NB4 (cell line): ENCODE measurements around the gene BHLHE41.

Experiments
- DNase-seq: peaks from one replicate; pipeline ENCODE4 v3.0.0; 2010; ENCODE audit warnings: low read depth
- H3K4me3 ChIP-seq: one replicate; pipeline ENCODE4 v1.5.1; 2011; ENCODE audit warnings: mild to moderate bottlenecking, low read depth, low read length, moderate library complexity
- MAX ChIP-seq: IDR thresholded peaks from 2 replicates; pipeline ENCODE4 v1.6.1; 2011; ENCODE audit warnings: low read depth, low read length
- MYC ChIP-seq: IDR thresholded peaks from 2 replicates; pipeline ENCODE4 v1.6.1; 2011; ENCODE audit warnings: low read depth, low read length
- POLR2A ChIP-seq: IDR thresholded peaks from 2 replicates; pipeline ENCODE4 v1.6.1; 2011; ENCODE audit warnings: mild to moderate bottlenecking; ENCODE audit not compliant: insufficient read length; ENCODE audit errors: extremely low read depth
- TF ChIP-seq, protein P1 (sequence below): IDR thresholded peaks from one replicate; pipeline ENCODE4 v1.5.1; 2012; ENCODE audit warnings: low read depth, low read length

BHLHE41 gene

DNA sequence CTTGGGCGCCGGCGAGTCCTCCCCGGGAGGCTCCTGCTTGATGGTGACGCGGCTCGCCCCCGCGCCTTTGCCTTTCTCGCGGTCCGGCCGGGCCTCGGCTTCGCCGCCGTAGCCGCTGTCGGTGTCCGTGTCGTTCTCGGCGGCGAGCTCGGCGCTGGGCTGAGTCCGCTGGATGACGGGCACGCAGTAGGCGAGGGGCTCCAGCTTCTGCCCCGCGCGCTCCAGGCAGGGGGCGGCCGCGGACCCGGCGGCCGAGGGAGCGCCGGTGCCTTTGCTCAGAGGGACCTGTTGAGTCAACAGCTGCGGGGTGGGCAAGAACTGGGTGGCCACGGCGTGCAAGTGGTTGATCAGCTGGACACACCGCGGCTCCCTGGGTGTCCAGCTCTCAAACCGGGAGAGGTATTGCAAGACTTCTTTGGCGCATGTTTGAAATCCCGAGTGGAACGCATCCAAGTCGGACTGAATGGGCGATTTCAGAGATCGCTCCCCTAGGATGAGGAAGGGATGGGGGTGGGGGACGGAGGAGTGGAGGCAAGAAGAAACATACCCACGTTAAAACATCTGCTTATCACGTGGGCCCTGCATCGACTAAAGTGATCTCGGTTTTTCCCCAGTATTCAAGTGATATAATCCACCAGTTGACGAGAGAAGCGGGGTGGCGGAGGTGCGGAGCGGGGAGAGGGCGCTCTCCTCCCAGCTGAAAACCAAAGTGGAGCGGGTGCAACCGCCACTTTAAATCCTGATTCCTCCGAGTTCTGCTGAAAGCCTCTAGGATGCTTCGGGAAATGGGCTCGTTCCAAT, 2.0 kb downstream of the BHLHE41 start:
- peak; percentile 86 for DNase-seq
- peak; percentile 86 for TF ChIP-seq MYC
- no peak for TF ChIP-seq POLR2A
- TF ChIP-seq, protein P1, sequence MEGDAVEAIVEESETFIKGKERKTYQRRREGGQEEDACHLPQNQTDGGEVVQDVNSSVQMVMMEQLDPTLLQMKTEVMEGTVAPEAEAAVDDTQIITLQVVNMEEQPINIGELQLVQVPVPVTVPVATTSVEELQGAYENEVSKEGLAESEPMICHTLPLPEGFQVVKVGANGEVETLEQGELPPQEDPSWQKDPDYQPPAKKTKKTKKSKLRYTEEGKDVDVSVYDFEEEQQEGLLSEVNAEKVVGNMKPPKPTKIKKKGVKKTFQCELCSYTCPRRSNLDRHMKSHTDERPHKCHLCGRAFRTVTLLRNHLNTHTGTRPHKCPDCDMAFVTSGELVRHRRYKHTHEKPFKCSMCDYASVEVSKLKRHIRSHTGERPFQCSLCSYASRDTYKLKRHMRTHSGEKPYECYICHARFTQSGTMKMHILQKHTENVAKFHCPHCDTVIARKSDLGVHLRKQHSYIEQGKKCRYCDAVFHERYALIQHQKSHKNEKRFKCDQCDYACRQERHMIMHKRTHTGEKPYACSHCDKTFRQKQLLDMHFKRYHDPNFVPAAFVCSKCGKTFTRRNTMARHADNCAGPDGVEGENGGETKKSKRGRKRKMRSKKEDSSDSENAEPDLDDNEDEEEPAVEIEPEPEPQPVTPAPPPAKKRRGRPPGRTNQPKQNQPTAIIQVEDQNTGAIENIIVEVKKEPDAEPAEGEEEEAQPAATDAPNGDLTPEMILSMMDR = peak; percentile 61
- TF ChIP-seq MAX = peak; percentile 97

GRCh38 chr12:26122061-26122680, 2.7 kb downstream of the BHLHE41 start:
- peak overlapping the region; percentile 59 for H3K4me3 ChIP-seq
- TF ChIP-seq MYC (no peak; the same call in 1 of the 2 replicates), MAX (0 out of 2 replicates have a peak, but pooled peaks have one; percentile 22), POLR2A (no peak)
- TF ChIP-seq, protein P1 = no peak
- peak; percentile 92 for DNase-seq

More for the DNA sequence above, 2.0 kb downstream of the BHLHE41 start:
- peak overlapping the region; percentile 59 for H3K4me3 ChIP-seq

GRCh38 chr12:26121323-26122060, 3.3 kb downstream of the BHLHE41 start:
- DNase-seq = no peak
- H3K4me3 ChIP-seq = peak overlapping the region; percentile 38
- TF ChIP-seq MAX = no peak

- TF ChIP-seq POLR2A (no peak), MAX (no peak), MYC (no peak)
- TF ChIP-seq, protein P1 = no peak
- no peak overlapping the region for H3K4me3 ChIP-seq
- no peak for DNase-seq
These were observed 4.1 kb downstream of the BHLHE41 start for GRCh38 chr12:26120561-26121274.

DNA sequence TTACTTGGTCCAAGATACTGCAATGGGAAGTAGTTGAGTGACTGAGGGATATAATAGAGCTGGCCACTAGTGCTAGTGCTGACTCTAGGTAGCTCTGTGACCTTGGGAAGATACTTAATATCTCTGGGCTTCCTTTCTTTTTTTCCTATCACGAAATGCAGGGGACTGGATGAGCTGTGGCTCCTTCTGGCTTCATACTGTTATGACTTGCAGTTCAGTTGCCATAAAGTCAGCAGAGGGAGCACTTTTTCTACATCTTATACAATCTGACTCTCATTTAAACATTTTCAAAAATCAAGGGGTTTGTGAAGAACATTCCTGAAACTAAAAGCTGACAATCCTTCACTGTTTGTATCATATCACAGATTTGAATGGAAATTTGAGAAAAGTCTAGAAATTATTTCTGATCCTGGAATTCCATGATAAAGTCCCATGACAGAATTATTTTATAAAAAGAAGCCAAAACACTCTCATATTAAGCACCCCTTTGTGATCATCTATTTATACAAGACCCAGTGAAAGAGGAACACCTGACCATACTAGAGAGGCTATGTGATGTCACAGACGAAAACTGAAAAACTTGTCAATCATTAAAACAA, 5.3 kb downstream of the BHLHE41 start:
- H3K4me3 ChIP-seq = no peak overlapping the region
- peak; percentile 86 for DNase-seq
- TF ChIP-seq, protein P1 = peak; percentile 79
- TF ChIP-seq MYC (no peak), MAX (no peak)
